HEK293T (cell line): Measurements from ENCODE around the gene EFHC1.

Experiments
- CTCF ChIA-PET: fragments of 350-600 bp; formaldehyde crosslinking; extraction: SDS; loops from one replicate; lab custom pipeline; 2021; ENCODE audit warnings: antibody characterized with exemption, inconsistent platforms; lab: Yijun Ruan, JAX
- POLR2A ChIA-PET: fragments of 350-600 bp; formaldehyde crosslinking; extraction: SDS; loops from one replicate; lab custom pipeline; 2020; ENCODE audit warnings: antibody characterized with exemption, inconsistent platforms; lab: Yijun Ruan, JAX
- DNase-seq: peaks from one replicate; pipeline ENCODE4 v3.0.0; 2012; ENCODE audit warnings: mixed read lengths; ENCODE audit errors: extremely low spot score
- ARNT ChIP-seq: fragments of 450-650 bp; IDR thresholded peaks from 2 replicates; pipeline ENCODE4 v1.6.1; 2017; ENCODE audit warnings: mild to moderate bottlenecking
- BHLHE40 ChIP-seq: fragments of 450-650 bp; IDR thresholded peaks from 2 replicates; pipeline ENCODE4 v1.6.1; 2016; ENCODE audit warnings: mild to moderate bottlenecking, moderate library complexity, borderline replicate concordance
- CTBP1 ChIP-seq: fragments of 450-650 bp; IDR thresholded peaks from 2 replicates; pipeline ENCODE4 v1.6.1; 2016; ENCODE audit warnings: borderline replicate concordance
- ELF4 ChIP-seq: fragments of 450-650 bp; IDR thresholded peaks from 2 replicates; pipeline ENCODE4 v1.6.1; 2017; ENCODE audit warnings: antibody characterized with exemption
- FOXA1 ChIP-seq: fragments of 450-650 bp; IDR thresholded peaks from 2 replicates; pipeline ENCODE4 v1.6.1; 2016; ENCODE audit warnings: mild to moderate bottlenecking
- FOXK2 ChIP-seq: fragments of 450-650 bp; IDR thresholded peaks from 2 replicates; pipeline ENCODE4 v1.6.1; 2016; ENCODE audit warnings: mild to moderate bottlenecking
- FOXM1 ChIP-seq: fragments of 450-650 bp; IDR thresholded peaks from 2 replicates; pipeline ENCODE4 v1.6.1; 2017; ENCODE audit warnings: mild to moderate bottlenecking, borderline replicate concordance
- HDGF ChIP-seq: fragments of 450-650 bp; IDR thresholded peaks from 2 replicates; pipeline ENCODE4 v1.6.1; 2017; ENCODE audit warnings: antibody characterized with exemption, borderline replicate concordance
- L3MBTL2 ChIP-seq: fragments of 450-650 bp; conservative IDR thresholded peaks from 2 replicates; pipeline ENCODE4 v1.6.1; 2016; ENCODE audit warnings: mild to moderate bottlenecking
- LEF1 ChIP-seq: fragments of 450-650 bp; IDR thresholded peaks from 2 replicates; pipeline ENCODE4 v1.6.1; 2017; ENCODE audit warnings: mild to moderate bottlenecking, borderline replicate concordance
- NFRKB ChIP-seq: fragments of 450-650 bp; IDR thresholded peaks from 2 replicates; pipeline ENCODE4 v1.6.1; 2016; ENCODE audit warnings: mild to moderate bottlenecking, moderate library complexity
- PKNOX1 ChIP-seq: fragments of 450-650 bp; IDR thresholded peaks from 2 replicates; pipeline ENCODE4 v1.6.1; 2016
- SP1 ChIP-seq: fragments of 450-650 bp; IDR thresholded peaks from 2 replicates; pipeline ENCODE4 v1.6.1; 2017
- SUZ12 ChIP-seq: fragments of 450-650 bp; IDR thresholded peaks from 2 replicates; pipeline ENCODE4 v1.6.1; 2016; ENCODE audit warnings: mild to moderate bottlenecking
- TARDBP ChIP-seq: fragments of 450-650 bp; IDR thresholded peaks from 2 replicates; pipeline ENCODE4 v1.6.1; 2016
- ZNF384 ChIP-seq: fragments of 450-650 bp; IDR thresholded peaks from 2 replicates; pipeline ENCODE4 v1.6.1; 2016

Gene EFHC1

DNA sequence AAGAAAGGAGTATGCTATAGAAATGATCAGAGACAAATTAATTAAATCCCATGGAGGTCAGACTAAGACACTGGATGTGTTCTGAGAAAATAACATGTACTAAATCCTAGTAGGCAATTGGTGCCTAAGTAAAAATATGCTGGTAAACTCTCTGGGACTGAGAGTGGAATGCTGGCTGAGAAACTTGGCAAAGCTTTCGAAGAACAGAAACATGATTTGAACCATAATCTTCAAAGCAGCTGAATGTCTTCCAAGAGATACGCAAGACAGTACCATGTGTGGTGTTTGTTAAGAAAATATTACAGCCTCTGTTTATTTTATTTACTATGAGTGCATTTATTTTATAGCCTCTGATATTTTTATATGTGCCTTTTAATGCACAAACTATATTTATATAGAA is 55.2 kb downstream of the EFHC1 start:
- POLR2A ChIA-PET: no interaction called here
- CTCF ChIA-PET: no interaction called here
- TF ChIP-seq CTBP1: no peak
- TF ChIP-seq BHLHE40: no peak
- TF ChIP-seq NFRKB: no peak
- no peak for TF ChIP-seq PKNOX1
- TF ChIP-seq FOXA1: no peak
- no peak for TF ChIP-seq FOXK2
- TF ChIP-seq FOXM1: no peak
- TF ChIP-seq ARNT: no peak
- TF ChIP-seq L3MBTL2: no peak
- TF ChIP-seq SUZ12: no peak
- no peak for TF ChIP-seq LEF1
- no peak for TF ChIP-seq SP1
- DNase-seq: no peak

GRCh38 chr6:52482903-52483670 is 62.9 kb downstream of the EFHC1 start:
- CTCF ChIA-PET: no interaction called here
- POLR2A ChIA-PET: no interaction called here

GRCh38 chr6:52483671-52484003 is 63.5 kb downstream of the EFHC1 start:
- no peak for TF ChIP-seq CTBP1
- TF ChIP-seq SP1: no peak
- no peak for TF ChIP-seq L3MBTL2
- no peak for TF ChIP-seq ZNF384
- no peak for TF ChIP-seq ELF4
- TF ChIP-seq HDGF: no peak
- no peak for TF ChIP-seq PKNOX1
- TF ChIP-seq BHLHE40: no peak
- no peak for TF ChIP-seq NFRKB
- TF ChIP-seq LEF1: no peak
- POLR2A ChIA-PET: no interaction called here
- CTCF ChIA-PET: no interaction called here
- DNase-seq: no peak

More at GRCh38 chr6:52482903-52483670, 62.9 kb downstream of the EFHC1 start:
- no peak for TF ChIP-seq FOXM1
- no peak for TF ChIP-seq CTBP1
- no peak for TF ChIP-seq NFRKB
- TF ChIP-seq SUZ12: no peak
- DNase-seq: no peak

- no peak for DNase-seq
- CTCF ChIA-PET: no interaction called here
- TF ChIP-seq SUZ12: no peak
- TF ChIP-seq L3MBTL2: no peak
- no peak for TF ChIP-seq FOXA1
- TF ChIP-seq ARNT: no peak
- no peak for TF ChIP-seq FOXK2
- POLR2A ChIA-PET: no interaction called here
Observed at GRCh38 chr6:52489881-52490280, 69.7 kb downstream of the EFHC1 start.

DNA sequence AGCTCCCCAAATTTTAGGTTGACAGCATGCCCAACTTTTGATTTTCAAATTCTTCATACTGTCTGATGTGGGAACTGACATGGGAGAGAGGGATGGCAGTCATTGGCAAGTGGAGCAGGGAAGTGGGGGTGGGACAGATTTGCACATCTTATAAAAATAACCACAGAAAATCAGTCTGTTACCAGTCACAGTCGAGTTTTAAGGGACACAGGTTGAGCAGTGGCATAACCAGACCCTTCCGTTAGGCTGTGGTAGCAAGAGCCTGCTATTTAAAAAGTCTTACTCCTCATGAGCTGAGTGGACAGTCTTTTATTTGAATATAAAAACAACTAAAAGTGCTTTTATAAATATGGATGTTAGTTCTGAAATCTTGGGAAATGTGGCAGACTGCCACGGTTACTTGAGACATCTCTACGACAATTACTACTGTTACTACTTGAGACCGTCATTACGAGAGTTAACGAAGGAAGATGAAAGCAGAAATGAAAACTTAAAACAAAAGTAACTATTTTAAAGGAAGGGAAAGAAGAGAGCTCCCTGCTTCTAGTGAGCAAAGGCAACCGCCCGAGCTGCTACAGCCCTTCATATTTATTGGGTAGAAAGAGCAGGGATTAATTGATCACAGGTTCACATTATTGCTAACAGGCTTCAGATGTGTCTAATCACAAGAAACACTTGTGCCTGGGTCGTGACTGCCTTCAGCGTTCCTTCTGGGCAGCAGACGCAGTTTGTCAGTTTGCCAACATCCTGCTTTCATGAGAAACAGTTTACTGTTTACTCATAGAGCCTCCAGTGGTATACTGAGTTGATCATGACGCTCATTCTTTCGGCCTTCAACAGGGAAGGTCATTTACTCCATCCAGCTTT is 71.3 kb downstream of the EFHC1 start:
- TF ChIP-seq CTBP1 (no peak), ELF4 (no peak), L3MBTL2 (no peak), SP1 (no peak), BHLHE40 (no peak), TARDBP (no peak), FOXM1 (no peak), FOXK2 (no peak), PKNOX1 (no peak)
- ChIA-PET CTCF (no interaction called here), POLR2A (no interaction called here)
- no peak for DNase-seq

- DNase-seq: no peak
- no peak for TF ChIP-seq FOXA1
- TF ChIP-seq ZNF384: no peak
- TF ChIP-seq ELF4: no peak
- no peak for TF ChIP-seq BHLHE40
- no peak for TF ChIP-seq PKNOX1
- no peak for TF ChIP-seq TARDBP
- TF ChIP-seq LEF1: no peak
- no peak for TF ChIP-seq NFRKB
- no peak for TF ChIP-seq L3MBTL2
- TF ChIP-seq HDGF: no peak
- TF ChIP-seq FOXK2: no peak
- no peak for TF ChIP-seq CTBP1
- no peak for TF ChIP-seq FOXM1
- TF ChIP-seq SP1: no peak
- no peak for TF ChIP-seq SUZ12
- TF ChIP-seq ARNT: no peak
- CTCF ChIA-PET: interaction anchor here (1.2 kb wide), 1 partner anchor 74 kb away, joined by 3 read pairs; no protein-coding TSS in a partner anchor
- POLR2A ChIA-PET: interaction anchor here (0.7 to 1.0 kb wide), 2 partner anchors 74 to 615 kb away, joined by 3 read pairs; partner anchors contain the start of gene EFHC1
Observed at GRCh38 chr6:52493669-52494068, 73.5 kb downstream of the EFHC1 start.
